ENCODE results near the gene KRTAP5-10.

GRCh38 chr11:71544525-71545214 lies 20.7 kb upstream of the KRTAP5-10 start:
- TF ChIP-seq CTCF (IDR thresholded peaks at IDR 0.05) (no peak), POLR2A (IDR thresholded peaks at IDR 0.05) (no peak)

Measured in testis (tissue), 2 donors.